K562 (cell line): ENCODE results near the gene BTBD1. TPM values are rescaled to one million over a fixed set of nuclear protein-coding genes. Genes with fewer than 3 reads are reported as not detected.

ENCODE experiments used
- ATAC-seq: fragments of 200-7000 bp; cut with Tn5 transposase; 3 replicates; pipeline ENCODE4 v1.9.1; 2020; ENCODE audit warnings: moderate library complexity
- BruUV-seq: library from RNA; stranded (reverse); fragments of 400-500 nt; replicated peaks from 2 replicates; lab custom pipeline; 2021; lab: Mats Ljungman, UMichigan
- CTCF ChIA-PET: fragments of 300-600 bp; formaldehyde crosslinking; extraction: SDS; loops from one replicate; lab custom pipeline; 2021; ENCODE audit warnings: low intra/inter-chr PET ratio; lab: Yijun Ruan, JAX
- POLR2A ChIA-PET: fragments of 300-600, 350-650 bp; sonication (Branson Sonifier 250); formaldehyde crosslinking; extraction: SDS; loops from one replicate; lab custom pipeline; 2021; ENCODE audit warnings: antibody characterized with exemption, inconsistent platforms; lab: Yijun Ruan, JAX
- DNase-seq, 4 experiments: peaks; one replicate each; pipeline versions ENCODE4 v3.0.0 to v3.0.0-alpha.2; 2011 to 2018; ENCODE audit warnings: low spot score in 3 of 4, mixed read lengths in 3 of 4; ENCODE audit errors: extremely low read depth in 1 of 4
- FAIRE-seq: peaks from 2 replicates; lab custom pipeline; 2011; peaks lifted over from hg19 to GRCh38; lab: Jason Lieb, UNC
- H2AFZ ChIP-seq: 2 replicates; pipeline ENCODE4 v1.6.0; 2011; ENCODE audit warnings: low read depth, low read length, control low read depth, inconsistent platforms
- H3K27ac ChIP-seq: fragments of 200-600 bp; 3 replicates; pipeline ENCODE4 v1.8.0; 2011; ENCODE audit warnings: low read depth, mild to moderate bottlenecking, control low read depth, inconsistent platforms, low read length, moderate library complexity, mixed read lengths; ENCODE audit errors: extremely low read depth
- H3K27me3 ChIP-seq, 2 experiments: fragments of 300-600 bp in 1 of 2; 2 replicates in 1 of 2; 3 replicates in 1 of 2; pipeline versions ENCODE4 v1.6.0 to v1.8.0; 2011; ENCODE audit warnings: inconsistent platforms in 2 of 2, low read length in 2 of 2, mild to moderate bottlenecking in 1 of 2, mixed read lengths in 1 of 2, moderate library complexity in 1 of 2; ENCODE audit not compliant: control insufficient read depth in 2 of 2, insufficient read depth in 2 of 2
- H3K36me3 ChIP-seq: fragments of 300-600 bp; 3 replicates; pipeline ENCODE4 v1.8.0; 2011; ENCODE audit warnings: mild to moderate bottlenecking, low read length, inconsistent platforms; ENCODE audit not compliant: control insufficient read depth, insufficient read depth
- H3K4me1 ChIP-seq, 2 experiments: fragments of 200-600 bp in 1 of 2; replicated peaks in 1 of 2; 2 replicates in 1 of 2; 3 replicates in 1 of 2; pipeline versions ENCODE4 v1.5.1 to v1.8.0; 2011; ENCODE audit warnings: inconsistent platforms in 2 of 2, low read length in 2 of 2, mild to moderate bottlenecking in 1 of 2, mixed read lengths in 1 of 2, moderate library complexity in 1 of 2; ENCODE audit not compliant: control insufficient read depth in 2 of 2, insufficient read depth in 2 of 2
- H3K4me2 ChIP-seq: 2 replicates; pipeline ENCODE4 v1.6.1; 2011; ENCODE audit warnings: low read length, control low read depth, inconsistent platforms, mixed read lengths; ENCODE audit not compliant: insufficient read depth
- H3K4me3 ChIP-seq: fragments of 200-600 bp; sonication (generic), shearing (Covaris generic); 2 replicates; pipeline ENCODE4 v1.5.1; 2016; ENCODE audit warnings: control low read depth, inconsistent platforms
- H3K79me2 ChIP-seq: fragments of 200-600 bp; 3 replicates; pipeline ENCODE4 v1.8.0; 2011; ENCODE audit warnings: low read length, inconsistent platforms; ENCODE audit not compliant: control insufficient read depth, insufficient read depth
- H3K9ac ChIP-seq, 2 experiments: 2 replicates each; pipeline versions ENCODE4 v1.6.0 to v1.6.1; 2011; ENCODE audit warnings: low read depth in 2 of 2, low read length in 2 of 2, control low read depth in 1 of 2, inconsistent platforms in 1 of 2, mild to moderate bottlenecking in 1 of 2, mixed read lengths in 1 of 2; ENCODE audit not compliant: insufficient read depth in 1 of 2
- H3K9me1 ChIP-seq: one replicate; pipeline ENCODE4 v1.6.0; 2011; ENCODE audit warnings: inconsistent platforms, mild to moderate bottlenecking, low read length, moderate library complexity; ENCODE audit not compliant: control insufficient read depth, insufficient read depth
- H3K9me3 ChIP-seq: replicated peaks from 2 replicates; pipeline ENCODE4 v1.5.1; 2011; ENCODE audit warnings: low read depth, low read length, inconsistent platforms; ENCODE audit not compliant: control insufficient read depth, insufficient read depth
- H4K20me1 ChIP-seq: replicated peaks from 2 replicates; pipeline ENCODE4 v1.6.1; 2011; ENCODE audit warnings: low read length, inconsistent platforms, mixed read lengths; ENCODE audit not compliant: control insufficient read depth, insufficient read depth
- ADNP ChIP-seq: fragments of 200-800 bp; sonication (Bioruptor generic); IDR thresholded peaks from 2 replicates; pipeline ENCODE4 v1.6.1; 2016; ENCODE audit warnings: missing genetic modification characterization, missing compliant biosample characterization
- CCNT2 ChIP-seq: IDR thresholded peaks from 2 replicates; pipeline ENCODE4 v1.6.1; 2011; ENCODE audit warnings: borderline replicate concordance, low read depth, mild to moderate bottlenecking, moderate library complexity, mixed read lengths, low read length; ENCODE audit not compliant: insufficient read length; ENCODE audit errors: extremely low read depth
- DPF2 ChIP-seq: fragments of 450-650 bp; IDR thresholded peaks from 2 replicates; pipeline ENCODE4 v1.6.1; 2016
- FUS ChIP-seq: fragments of 200-400 bp; formaldehyde crosslinking; optimal IDR thresholded peaks from 2 replicates; pipeline ENCODE3; 2017; ENCODE audit warnings: low read depth, low read length
- HDAC1 ChIP-seq, 2 experiments: fragments of 450-650 bp; IDR thresholded peaks; 2 replicates each; pipeline ENCODE4 v1.6.1; 2016 to 2017; ENCODE audit warnings: inconsistent platforms in 1 of 2, mild to moderate bottlenecking in 1 of 2, moderate library complexity in 1 of 2
- HMG20A ChIP-seq: fragments of 450-650 bp; formaldehyde crosslinking; conservative IDR thresholded peaks from 2 replicates; pipeline ENCODE4 v1.4.0; 2020; ENCODE audit warnings: mild to moderate bottlenecking, mixed read lengths
- HMGN3 ChIP-seq: IDR thresholded peaks from 2 replicates; pipeline ENCODE4 v1.6.1; 2011; ENCODE audit warnings: borderline replicate concordance, low read depth, mild to moderate bottlenecking, mixed read lengths, low read length; ENCODE audit not compliant: insufficient read length; ENCODE audit errors: extremely low read depth
- ILK ChIP-seq: fragments of 450-650 bp; IDR thresholded peaks from 2 replicates; pipeline ENCODE4 v1.6.1; 2016; ENCODE audit warnings: missing genetic modification characterization, low read depth, mild to moderate bottlenecking, missing compliant biosample characterization, moderate library complexity, borderline replicate concordance
- IRF9 ChIP-seq: fragments of 450-650 bp; IDR thresholded peaks from 2 replicates; pipeline ENCODE4 v1.6.1; 2016; ENCODE audit warnings: missing biosample characterization, missing genetic modification characterization
- MTA1 ChIP-seq: fragments of 450-650 bp; IDR thresholded peaks from 2 replicates; pipeline ENCODE4 v1.6.1; 2017; ENCODE audit warnings: borderline replicate concordance
- NFIC ChIP-seq: fragments of 450-650 bp; IDR thresholded peaks from 2 replicates; pipeline ENCODE4 v1.6.1; 2017; ENCODE audit warnings: mild to moderate bottlenecking, inconsistent platforms
- NR2C1 ChIP-seq, 2 experiments: fragments of 450-650 bp; IDR thresholded peaks; 2 replicates each; pipeline ENCODE4 v1.6.1; 2017; ENCODE audit warnings: mild to moderate bottlenecking in 2 of 2, antibody characterized with exemption in 1 of 2, inconsistent platforms in 1 of 2, missing compliant biosample characterization in 1 of 2, missing genetic modification characterization in 1 of 2
- PCBP2 ChIP-seq: fragments of 200-400 bp; formaldehyde crosslinking; IDR thresholded peaks from 2 replicates; pipeline ENCODE4 v1.6.1; 2018; ENCODE audit warnings: low read length, low read depth, mild to moderate bottlenecking, moderate library complexity; ENCODE audit not compliant: poor library complexity, severe bottlenecking
- PML ChIP-seq: IDR thresholded peaks from 2 replicates; pipeline ENCODE4 v1.6.1; 2012; ENCODE audit warnings: low read length, inconsistent platforms
- SREBF1 ChIP-seq: fragments of 150-350 bp; IDR thresholded peaks from 2 replicates; pipeline ENCODE4 v1.6.1; 2014; ENCODE audit warnings: antibody characterized with exemption, low read depth, low read length, borderline replicate concordance
- TAF9B ChIP-seq: fragments of 450-650 bp; IDR thresholded peaks from 2 replicates; pipeline ENCODE4 v1.6.1; 2018; ENCODE audit warnings: mild to moderate bottlenecking; ENCODE audit not compliant: partially characterized antibody
- ZBED1 ChIP-seq: IDR thresholded peaks from 2 replicates; pipeline ENCODE4 v1.6.1; 2014
- ZNF699 ChIP-seq: fragments of 250-450 bp; sonication (Bioruptor Pico); IDR thresholded peaks from 2 replicates; pipeline ENCODE4 v1.8.0; 2021; ENCODE audit warnings: mild to moderate bottlenecking, moderate library complexity; ENCODE audit not compliant: insufficient replicate concordance
- WGBS: fragments of 100-300 bp; shearing (Covaris generic); methylation state at CpG from one replicate; pipeline ENCODE4 v1.1.6; 2016; ENCODE audit warnings: low coverage, mixed read lengths; ENCODE audit not compliant: insufficient coverage; ENCODE audit errors: missing lambda C conversion rate; 5-methylcytosine and 5-hydroxymethylcytosine counted together
- in situ Hi-C: fragments of 300-500 bp; cut with MboI; formaldehyde crosslinking; loops from 4 replicates; pipeline ENCODE4 v1.15.0; 2018; ENCODE audit warnings: inconsistent platforms, mixed read lengths
- intact Hi-C: fragments of 100-400 bp; cut with micrococcal nuclease; formaldehyde crosslinking; loops from 2 replicates; pipeline ENCODE4 v1.14.2; 2022
- polyA plus RNA-seq, 8 experiments: library from polyadenylated mRNA; depleted of rRNA in 4 of 8; stranded (reverse) in 5 of 8; unstranded in 3 of 8; fragments of >200 nt; fragmentation: Nextera tagmentation in 2 of 8; fragmentation: Illumina TruSeq in 1 of 8; extraction: Ambion mirVana in 2 of 8; extraction: Trizol in 1 of 8; gene quantifications; 2 replicates each; pipeline versions ENCODE4 v1.2.1 to v1.2.3, GENCODE V29; 2011 to 2014; ENCODE audit warnings: inconsistent platforms in 1 of 8, missing spikeins in 1 of 8
- total RNA-seq, 7 experiments: library from RNA; depleted of rRNA in 6 of 7; stranded (reverse); fragments of >200 nt in 6 of 7; fragmentation: Illumina TruSeq in 2 of 7; extraction: Trizol in 2 of 7; gene quantifications; 2 replicates each; pipeline versions ENCODE4 v1.2.1 to v1.2.3, GENCODE V29; 2011 to 2021; ENCODE audit warnings: low replicate concordance in 1 of 7
- TF ChIP-seq, protein P1 (sequence below): fragments of 250-450 bp; sonication (Bioruptor Pico); IDR thresholded peaks from 2 replicates; pipeline ENCODE4 v1.5.0; 2021; ENCODE audit warnings: mild to moderate bottlenecking, moderate library complexity

Gene BTBD1
- total and polyA plus RNA-seq, 9 of the 15 experiments (the other 6 are each of a cell fraction or from before 2014, with no cell fraction given), result 19.4 to 106 (median 90.4) TPM

- BruUV-seq, result no TSS peak
- ATAC-seq (no peak), FAIRE-seq (peak; percentile 6), DNase-seq (no peak)
- intact Hi-C loops (no loop called here), in situ Hi-C loops (no loop called here)
- no peaks in the 10 kb centered on the region for H3K9me1 ChIP-seq
- no peaks in the 10 kb centered on the region for H3K9me3 ChIP-seq
- H3K4me1 ChIP-seq, result peaks cover 13% of the 10 kb centered on the region in 2 experiments; a peak in 4 of 5 replicates
- POLR2A ChIA-PET, result interaction anchor here (0.7 to 2.3 kb wide), 3 partner anchors 16 to 31 kb away, joined by 3 to 7 read pairs (median 4); no protein-coding TSS in a partner anchor
- WGBS, result 34% methylated on average over 3 of the region's 3 CpGs
- no peak overlapping the region for H3K4me2 ChIP-seq
- no peaks in the 10 kb centered on the region for H3K79me2 ChIP-seq
- H3K9ac ChIP-seq, result no peak overlapping the region
- CTCF ChIA-PET, result no interaction called here
- H3K27me3 ChIP-seq, result no peaks in the 10 kb centered on the region; a peak in 1 of 5 replicates
- no peak overlapping the region for H3K4me3 ChIP-seq
- H3K27ac ChIP-seq, result no peak overlapping the region
- no peaks in the 10 kb centered on the region for H4K20me1 ChIP-seq
- no peaks in the 10 kb centered on the region for H3K36me3 ChIP-seq
- no peak overlapping the region for H2AFZ ChIP-seq
- TF ChIP-seq ZNF699 (CRISPR knock-in tag) (no peak), ADNP (tag) (no peak), ILK (tag) (no peak), IRF9 (tag) (no peak), DPF2 (no peak), ZBED1 (no peak), CCNT2 (no peak), TAF9B (no peak), MTA1 (no peak), NR2C1 (IDR thresholded peaks at IDR 0.05) (peak; percentile 95), NR2C1 (tag; IDR thresholded peaks at IDR 0.05) (peak; percentile 96), PML (no peak), SREBF1 (no peak), PCBP2 (no peak), HMGN3 (no peak), FUS (no peak), NFIC (peak; percentile 41; the same call in 1 of the 2 replicates), HMG20A (CRISPR knock-in tag) (no peak), HDAC1 (IDR thresholded peaks at IDR 0.05) (no peak)
- TF ChIP-seq, protein P1, sequence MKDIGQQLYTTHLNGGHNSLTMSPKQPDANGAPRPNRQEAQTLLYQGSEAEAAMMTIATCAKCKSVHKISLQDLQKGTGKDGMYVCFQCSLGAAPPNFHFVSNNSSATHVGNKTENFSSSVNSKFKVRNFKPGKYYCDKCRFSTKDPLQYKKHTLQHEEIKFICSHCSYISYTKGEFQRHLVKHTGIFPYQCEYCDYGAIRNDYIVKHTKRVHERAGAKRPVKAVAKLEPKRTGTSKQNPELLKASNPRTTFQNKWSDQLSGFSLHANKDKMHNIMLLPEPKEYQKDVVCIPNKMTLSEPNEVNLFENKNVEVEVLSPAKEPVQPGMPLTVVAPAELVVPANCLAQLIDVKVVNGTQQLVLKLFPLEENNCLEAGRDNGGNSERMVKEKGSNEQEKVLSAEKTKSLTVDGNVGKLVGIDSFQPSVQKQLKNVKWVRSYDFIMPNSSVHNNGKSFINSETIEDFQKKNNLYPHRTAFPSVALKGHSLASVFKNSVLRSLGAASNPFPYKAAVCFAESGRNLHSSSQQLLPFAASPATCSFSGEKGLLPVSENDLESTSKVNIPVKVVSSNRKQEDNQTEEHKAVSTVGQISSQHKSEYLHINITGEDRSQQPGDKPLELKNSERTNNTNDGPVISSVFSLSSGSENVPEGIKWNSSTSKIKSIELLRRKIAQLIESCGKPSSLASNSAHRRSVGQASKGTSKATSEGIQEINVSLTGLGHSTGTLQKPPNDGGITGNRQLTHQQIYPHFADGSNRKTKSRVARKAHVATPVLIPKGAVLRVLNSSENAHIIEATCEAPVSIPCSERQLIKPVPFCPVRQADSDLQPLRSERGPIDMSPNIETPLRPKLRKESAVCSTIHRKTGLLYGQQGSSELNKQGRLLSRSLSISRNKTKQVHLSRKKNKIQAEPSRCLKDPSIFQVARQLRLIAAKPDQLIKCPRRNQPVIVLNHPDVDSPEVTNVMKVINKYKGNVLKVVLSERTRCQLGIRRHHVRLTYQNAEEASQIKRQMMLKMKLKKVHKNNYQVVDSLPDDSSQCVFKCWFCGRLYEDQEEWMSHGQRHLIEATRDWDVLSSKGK (CRISPR knock-in tag), result no peak
Measured at GRCh38 chr15:83112956-83113299, 45.9 kb upstream of the BTBD1 start.
